ENCODE results near the gene CCND3.

The CCND3 gene

GRCh38 chr6:41941280-41942066, at the start of gene CCND3:
Gene CCND3, minus strand, starts transcription at chr6:41941808. Its CDS starts 159 bp downstream, at chr6:41941649.
- peak; percentile 48 for DNase-seq

DNA sequence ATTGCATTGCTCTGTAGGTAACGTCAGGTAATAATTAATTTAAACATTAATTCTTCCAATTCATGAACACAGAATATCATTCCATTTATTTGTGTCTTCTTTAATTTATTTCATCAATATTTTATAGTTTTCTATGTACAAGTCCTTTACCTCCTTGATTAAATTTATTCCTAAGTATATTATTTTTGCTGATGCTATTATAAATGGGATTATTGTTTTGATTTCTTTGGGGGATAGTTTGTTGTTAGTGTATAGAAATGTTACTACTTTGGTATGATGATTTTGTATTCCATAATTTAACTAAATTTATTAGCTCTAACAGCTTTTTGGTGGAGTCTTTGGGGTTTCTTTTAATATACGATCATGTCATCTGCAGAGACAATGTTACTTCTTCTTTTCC, 44.7 kb upstream of the CCND3 start:
- DNase-seq, result no peak

DNA sequence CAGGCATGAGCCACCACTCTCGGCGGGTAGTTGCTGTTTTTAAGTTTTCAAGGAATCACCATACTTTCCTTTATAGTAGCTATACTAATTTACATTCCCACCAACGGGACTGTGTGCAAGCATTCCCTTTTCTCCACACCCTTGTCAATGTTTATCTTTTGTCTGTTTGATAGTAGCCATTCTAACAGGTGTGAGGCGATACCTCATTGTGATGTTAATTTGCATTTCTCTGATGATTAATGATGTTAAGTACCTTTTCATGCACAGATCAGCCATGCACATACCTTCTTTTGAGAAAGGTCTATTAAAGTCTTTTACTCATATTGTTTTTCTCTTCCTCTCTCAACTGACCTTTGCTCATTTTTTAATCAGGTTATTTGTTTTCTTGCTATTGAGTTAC, 43.0 kb upstream of the CCND3 start:
- DNase-seq, result no peak

- no peak for DNase-seq
Observed at GRCh38 chr6:41976794-41977484, 35.3 kb upstream of the CCND3 start.

- no peak for DNase-seq
Observed at GRCh38 chr6:41975276-41975675, 33.7 kb upstream of the CCND3 start.

DNA sequence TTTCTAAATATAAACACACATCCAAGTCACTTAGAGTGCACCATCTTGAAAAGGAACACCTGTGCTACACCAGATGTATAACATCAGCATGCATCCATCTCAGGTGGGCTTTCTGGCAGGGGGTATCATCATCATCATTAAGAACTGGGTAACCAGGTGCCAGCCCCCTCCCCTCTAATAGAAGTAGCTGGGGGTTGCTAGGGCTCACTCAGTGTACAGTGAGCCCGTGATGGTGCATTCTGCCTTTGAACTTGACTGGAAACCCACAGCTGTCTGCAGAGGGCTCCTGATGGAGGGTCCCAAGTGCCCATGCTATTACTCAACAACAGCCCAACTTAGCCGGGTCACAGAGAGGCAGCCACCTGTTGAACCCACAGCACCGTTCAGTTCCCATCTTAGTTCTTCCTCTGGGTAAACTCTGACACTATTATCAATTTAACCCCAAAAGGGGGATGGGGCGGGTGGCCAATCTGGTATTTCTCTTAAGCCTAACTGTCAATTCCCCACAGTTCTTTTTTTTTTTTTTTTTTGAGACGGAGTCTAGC, 32.7 kb upstream of the CCND3 start:
- no peak for DNase-seq

GRCh38 chr6:41972826-41973225, 31.2 kb upstream of the CCND3 start:
- DNase-seq, result no peak

DNA sequence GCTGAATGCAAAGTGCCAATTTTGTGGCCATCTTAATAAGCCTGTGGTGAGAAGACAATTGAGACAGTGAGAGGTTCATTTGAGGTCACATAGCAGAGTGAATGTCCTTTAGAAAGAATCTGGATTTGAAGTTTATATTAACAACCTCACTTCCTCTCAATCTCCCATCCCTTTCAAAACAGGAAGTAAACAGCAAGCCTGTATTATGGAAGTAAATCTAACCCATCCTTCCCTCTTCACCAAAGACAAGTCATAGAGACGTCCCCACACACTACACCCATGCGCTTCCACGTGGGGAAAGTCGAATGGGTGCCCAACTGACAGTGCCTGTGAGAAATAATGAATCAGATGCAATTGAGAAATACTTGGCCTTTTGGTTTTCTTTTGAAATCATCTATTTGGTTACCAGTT, 28.8 kb upstream of the CCND3 start:
- DNase-seq, result no peak

DNA sequence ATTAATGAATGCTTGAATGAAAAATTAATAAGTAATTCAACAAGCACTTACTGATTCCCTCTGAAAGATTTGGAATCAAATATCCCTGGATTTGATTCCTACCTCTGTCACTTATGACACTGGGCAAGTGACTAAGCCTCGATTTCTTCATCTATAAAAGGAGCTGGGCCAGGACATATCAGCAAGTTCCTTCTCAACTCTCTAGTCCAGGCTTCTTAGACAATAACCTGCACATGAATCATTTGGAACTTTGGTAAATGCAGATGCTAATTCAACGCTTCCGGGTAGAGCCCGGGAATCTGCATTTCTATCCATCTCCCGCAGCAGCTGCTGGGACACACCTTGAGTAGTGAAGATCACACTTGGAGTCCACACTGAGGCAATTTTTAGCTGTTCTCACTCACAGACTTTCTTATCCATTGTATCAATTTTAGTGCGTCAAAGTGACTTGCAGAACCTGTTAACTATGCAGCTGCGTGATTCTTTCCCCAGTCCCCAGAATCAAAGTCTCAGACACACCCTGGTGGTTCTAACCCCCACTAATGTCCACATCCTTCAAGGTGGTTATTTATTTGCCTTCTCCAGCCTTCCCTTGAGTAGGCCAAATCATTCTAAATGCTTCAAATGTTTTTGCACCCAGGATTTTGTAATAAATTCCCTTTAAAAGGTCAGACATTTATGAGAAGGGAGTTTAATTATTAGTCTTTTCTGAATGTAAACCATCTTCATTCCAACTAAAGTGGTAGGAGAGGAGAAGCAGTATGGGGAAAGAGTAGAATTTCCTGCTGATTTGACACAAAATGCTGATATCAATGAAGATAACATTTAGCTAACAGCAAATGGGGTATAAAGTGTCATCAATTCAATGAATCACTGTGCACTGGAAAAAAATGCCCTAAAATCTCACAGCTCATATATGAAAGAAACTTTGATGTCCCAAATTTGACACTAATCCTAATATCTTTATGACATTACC, 26.0 kb upstream of the CCND3 start:
- no peak for DNase-seq

- no peak for DNase-seq
Observed at GRCh38 chr6:41966961-41967311, 25.3 kb upstream of the CCND3 start.

DNA sequence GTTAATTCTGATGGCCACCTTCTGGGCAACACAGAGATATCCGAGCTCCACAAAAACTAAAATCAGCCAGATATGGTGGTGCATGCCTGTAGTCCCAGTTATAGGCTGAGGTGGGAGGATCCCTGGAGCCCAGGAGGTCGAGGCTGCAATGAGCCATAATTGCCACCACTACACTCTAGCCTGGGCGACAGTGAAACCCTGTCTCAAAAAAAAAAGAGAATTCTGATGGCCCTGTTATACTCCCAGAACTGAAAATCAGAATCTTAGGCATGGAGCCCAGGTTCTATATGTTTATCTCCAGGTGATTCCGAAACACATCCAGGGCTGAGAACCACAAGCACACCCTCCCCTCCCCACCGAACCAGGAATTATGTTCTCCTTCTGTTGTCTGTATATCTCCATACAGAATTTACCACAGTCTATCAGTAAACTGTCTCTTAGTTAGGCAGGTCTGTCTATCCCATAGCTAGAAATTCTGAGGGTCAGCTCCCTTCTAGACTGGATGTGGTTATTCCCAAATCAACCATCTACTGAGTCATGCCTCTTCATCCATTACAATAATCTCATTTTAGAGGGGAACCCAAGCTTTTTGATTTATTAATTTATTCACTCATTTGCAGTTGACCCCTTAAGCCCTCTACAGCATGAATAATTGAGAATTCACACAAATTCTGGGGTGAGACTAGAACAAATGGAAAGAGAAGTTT, 24.8 kb upstream of the CCND3 start:
- no peak for DNase-seq

DNA sequence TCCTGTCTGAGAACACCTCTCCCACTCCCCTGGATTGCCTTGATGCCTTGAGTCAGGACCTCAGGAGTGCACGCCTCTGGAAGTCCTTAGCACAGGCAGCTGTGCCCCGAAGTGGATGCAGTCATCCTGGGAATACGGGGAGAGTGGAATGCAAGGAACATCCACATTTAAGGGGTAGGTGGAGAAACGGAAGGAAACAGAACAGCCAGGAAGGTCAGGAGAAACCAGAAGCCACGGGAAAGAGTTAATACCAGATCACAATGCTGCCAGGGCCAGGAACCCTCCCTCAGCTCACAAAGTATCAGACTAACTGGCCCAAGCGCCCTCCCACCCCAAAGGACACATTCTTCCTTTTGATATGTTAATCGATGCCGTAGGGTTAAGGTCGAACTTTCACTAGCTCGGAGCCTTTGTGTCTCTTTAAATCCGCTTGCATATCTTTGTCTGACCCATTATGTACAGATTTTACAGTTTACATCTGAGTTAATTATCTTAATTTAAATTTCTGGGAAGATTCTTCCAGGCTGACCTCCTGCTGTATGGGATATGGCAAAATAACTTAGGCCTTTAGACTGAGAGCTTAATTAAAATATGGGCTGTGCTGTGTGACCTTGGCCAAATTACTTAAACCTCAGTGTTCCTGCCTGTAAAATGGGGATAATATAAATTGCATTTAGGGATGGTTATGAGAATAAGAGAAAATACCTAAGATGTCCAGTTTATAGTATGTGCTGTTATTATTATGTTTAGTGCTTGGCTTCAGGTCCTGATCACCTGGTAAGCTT, 24.0 kb upstream of the CCND3 start:
- DNase-seq, result no peak

DNA sequence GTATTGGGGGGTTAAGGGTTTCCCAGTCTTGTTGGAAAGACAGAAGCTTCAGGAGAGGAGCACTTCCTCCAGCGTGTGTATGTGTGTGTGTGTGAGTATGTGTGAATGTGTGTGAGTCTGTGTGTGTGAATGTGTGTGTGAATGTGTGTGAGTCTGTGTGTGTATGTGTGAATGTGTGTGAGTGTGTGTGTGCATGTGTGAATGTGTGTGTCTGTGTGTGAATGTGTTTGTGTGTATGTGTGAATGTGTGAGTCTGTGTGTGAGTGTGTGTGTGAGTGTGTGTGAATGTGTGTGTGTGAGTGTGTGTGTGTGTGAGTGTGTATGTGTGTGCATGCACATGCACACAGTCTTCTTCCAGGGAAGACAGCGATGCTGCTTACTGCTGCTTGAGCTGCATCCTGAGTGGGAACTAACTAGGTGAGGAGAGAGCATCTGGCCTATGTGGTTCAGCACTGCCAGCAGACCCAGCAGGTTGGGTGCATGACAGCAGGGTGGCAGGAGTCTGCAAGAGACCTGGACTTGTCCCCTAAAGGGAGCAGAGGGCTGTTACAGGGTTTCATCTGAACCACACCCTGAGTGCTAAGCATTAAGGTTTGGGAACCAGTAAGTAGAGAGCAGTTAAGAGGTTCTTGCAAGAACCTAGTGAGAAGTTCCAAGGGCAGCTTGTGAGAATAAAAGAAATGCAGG, 22.7 kb upstream of the CCND3 start:
- no peak for DNase-seq

DNA sequence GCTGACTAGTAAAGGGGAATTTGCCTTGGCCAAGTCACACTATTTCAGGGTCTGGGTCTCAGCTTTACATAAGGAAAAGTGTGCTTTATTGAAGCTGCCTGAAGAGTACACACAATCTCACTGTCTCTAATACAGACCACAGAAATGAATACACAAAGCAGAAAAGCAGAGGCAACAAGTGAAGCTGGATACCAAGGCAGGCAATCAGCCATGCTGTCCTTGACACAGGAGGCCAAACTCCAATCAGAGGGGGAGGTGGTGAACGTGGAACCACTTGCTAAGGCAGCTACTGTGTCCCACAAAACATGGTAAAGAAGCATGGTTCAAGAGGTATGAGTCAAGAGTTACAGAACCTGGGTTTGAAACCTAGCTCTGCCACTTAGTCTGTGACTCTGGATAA, 21.8 kb upstream of the CCND3 start:
- no peak for DNase-seq

DNA sequence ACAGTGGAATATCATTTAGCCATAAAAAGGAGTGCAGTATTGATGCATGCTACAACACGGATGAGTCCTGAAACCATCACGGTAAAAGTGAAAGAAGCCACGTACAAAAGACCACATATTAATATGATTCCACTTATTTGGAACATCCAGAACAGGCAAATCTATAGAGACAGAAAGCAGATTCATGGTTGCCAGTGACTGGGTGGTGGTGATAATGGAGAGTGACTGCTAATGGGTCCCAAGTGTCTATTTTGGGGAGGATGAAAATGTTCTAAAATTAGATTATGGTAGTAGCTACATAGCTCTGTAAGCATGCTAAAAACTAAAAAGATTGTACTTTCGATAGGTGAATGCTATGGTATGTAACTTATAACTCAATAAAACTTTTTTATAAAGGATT, 18.4 kb upstream of the CCND3 start:
- DNase-seq, result no peak

GRCh38 chr6:41958022-41958856, 16.6 kb upstream of the CCND3 start:
- no peak for DNase-seq

GRCh38 chr6:41957117-41957516, 15.5 kb upstream of the CCND3 start:
- no peak for DNase-seq

DNA sequence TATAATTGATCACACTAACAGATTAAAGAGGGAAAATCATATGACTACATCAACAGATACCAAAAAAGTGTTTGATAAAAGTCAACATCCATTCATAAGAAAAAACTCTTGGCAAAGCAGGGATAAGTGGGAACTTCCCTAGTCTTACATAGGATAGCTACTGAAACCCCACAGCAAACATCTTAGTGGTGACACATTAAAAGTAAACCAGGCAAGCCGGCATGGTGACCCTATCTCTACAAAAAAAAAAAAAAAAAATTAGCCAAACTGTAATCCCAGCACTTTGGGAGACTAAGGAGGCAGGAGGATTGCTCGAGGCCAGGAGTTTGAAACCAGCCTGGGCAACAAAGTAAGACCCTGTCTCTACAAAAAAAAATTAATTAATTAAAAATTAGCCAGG, 13.8 kb upstream of the CCND3 start:
- DNase-seq, result no peak

DNA sequence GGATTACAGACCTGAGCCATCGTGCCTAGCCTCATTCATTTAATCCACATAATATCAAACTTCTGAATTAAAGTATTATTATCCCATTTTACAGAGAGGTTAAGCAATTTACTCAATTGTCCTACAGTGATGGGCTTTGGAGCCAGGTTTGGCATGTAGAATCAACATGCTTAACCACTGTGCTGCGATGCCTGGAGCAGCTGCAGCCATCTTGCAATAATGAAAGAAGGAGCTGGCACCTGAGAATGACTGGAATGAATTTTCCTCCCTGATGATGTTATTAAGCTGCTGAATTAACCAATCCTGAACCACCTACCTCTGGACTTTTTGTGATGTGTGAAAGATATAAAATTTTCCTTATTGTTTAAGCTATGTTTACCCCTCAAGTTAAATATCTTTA, 13.1 kb upstream of the CCND3 start:
- DNase-seq, result no peak

GRCh38 chr6:41947581-41948220, 6.1 kb upstream of the CCND3 start:
- no peak for DNase-seq
